Bronchial epithelial cell (primary cell): ENCODE data around the gene CHRDL1. TPM values are rescaled to one million over a fixed set of nuclear protein-coding genes. Genes with fewer than 3 reads are reported as not detected.

ENCODE experiments used
- DNase-seq: peaks from one replicate; pipeline ENCODE4 v3.0.0-alpha.2; 2010; ENCODE audit warnings: low read depth
- FAIRE-seq: peaks from 2 replicates; lab custom pipeline; 2011; peaks lifted over from hg19 to GRCh38; lab: Jason Lieb, UNC
- H3K27me3 ChIP-seq: 2 replicates; pipeline ENCODE4 v1.5.1; 2011; ENCODE audit warnings: low read length; ENCODE audit not compliant: control insufficient read depth, insufficient read depth
- H3K36me3 ChIP-seq: 2 replicates; pipeline ENCODE4 v1.5.1; 2011; ENCODE audit warnings: low read length; ENCODE audit not compliant: control insufficient read depth, insufficient read depth
- H3K4me3 ChIP-seq: 2 replicates; pipeline ENCODE4 v1.5.1; 2011; ENCODE audit warnings: mild to moderate bottlenecking, low read depth, low read length, control low read depth
- CTCF ChIP-seq: IDR thresholded peaks from 2 replicates; pipeline ENCODE4 v1.5.1; 2011; ENCODE audit warnings: mild to moderate bottlenecking, moderate library complexity, low read length, control low read depth, inconsistent platforms; ENCODE audit not compliant: insufficient read depth, severe bottlenecking
- total RNA-seq: library from RNA; depleted of rRNA; stranded (reverse); fragments of >200 nt; gene quantifications from 2 replicates; pipeline ENCODE4 v1.2.1, GENCODE V29; 2014

CHRDL1 gene
- total RNA-seq, 1 donor from 2014 or later = not detected

GRCh38 chrX:110683925-110684324 lies 111.7 kb downstream of the CHRDL1 start:
- Histone ChIP-seq H3K4me3 (no peak overlapping the region), H3K36me3 (no peaks in the 10 kb centered on the region), H3K27me3 (no peaks in the 10 kb centered on the region)
- DNase-seq (no peak), FAIRE-seq (no peak)
- no peak for TF ChIP-seq CTCF

- DNase-seq (no peak), FAIRE-seq (no peak)
Measured at GRCh38 chrX:110678591-110678990, 117.0 kb downstream of the CHRDL1 start.

GRCh38 chrX:110675886-110676285 lies 119.7 kb downstream of the CHRDL1 start:
- DNase-seq = no peak
- TF ChIP-seq CTCF = no peak
- Histone ChIP-seq H3K4me3 (no peak overlapping the region), H3K27me3 (no peaks in the 10 kb centered on the region), H3K36me3 (no peaks in the 10 kb centered on the region)
- FAIRE-seq = no peak

More at GRCh38 chrX:110678591-110678990, 117.0 kb downstream of the CHRDL1 start:
- Histone ChIP-seq H3K4me3 (no peak overlapping the region), H3K27me3 (no peaks in the 10 kb centered on the region), H3K36me3 (no peaks in the 10 kb centered on the region)
- no peak for TF ChIP-seq CTCF

GRCh38 chrX:110671068-110671803 lies 124.4 kb downstream of the CHRDL1 start:
- FAIRE-seq (no peak), DNase-seq (peak; percentile 0)
- H3K27me3 ChIP-seq = no peaks in the 10 kb centered on the region
- H3K4me3 ChIP-seq = no peak overlapping the region
- no peaks in the 10 kb centered on the region for H3K36me3 ChIP-seq
- no peak for TF ChIP-seq CTCF

- FAIRE-seq (no peak), DNase-seq (no peak)
- H3K27me3 ChIP-seq = no peaks in the 10 kb centered on the region
- TF ChIP-seq CTCF = no peak
- no peak overlapping the region for H3K4me3 ChIP-seq
- H3K36me3 ChIP-seq = no peaks in the 10 kb centered on the region
Measured at GRCh38 chrX:110669572-110669971, 126.0 kb downstream of the CHRDL1 start.

- no peak overlapping the region for H3K4me3 ChIP-seq
- DNase-seq (no peak), FAIRE-seq (no peak)
- no peaks in the 10 kb centered on the region for H3K27me3 ChIP-seq
- no peak for TF ChIP-seq CTCF
- no peaks in the 10 kb centered on the region for H3K36me3 ChIP-seq
Measured at GRCh38 chrX:110667706-110668105, 127.9 kb downstream of the CHRDL1 start.
